Right hindlimb (tissue), 1 donor: ENCODE data around the gene FGF9.

Experiments
- DNase-seq: peaks from one replicate; pipeline ENCODE4 v3.0.0-alpha.2; 2018

Gene FGF9

GRCh38 chr13:21670883-21671619 is at the start of gene FGF9:
Gene FGF9, plus strand, starts transcription at chr13:21671073. Its CDS starts 840 bp downstream, at chr13:21671913.
- peak; percentile 83 for DNase-seq

DNA sequence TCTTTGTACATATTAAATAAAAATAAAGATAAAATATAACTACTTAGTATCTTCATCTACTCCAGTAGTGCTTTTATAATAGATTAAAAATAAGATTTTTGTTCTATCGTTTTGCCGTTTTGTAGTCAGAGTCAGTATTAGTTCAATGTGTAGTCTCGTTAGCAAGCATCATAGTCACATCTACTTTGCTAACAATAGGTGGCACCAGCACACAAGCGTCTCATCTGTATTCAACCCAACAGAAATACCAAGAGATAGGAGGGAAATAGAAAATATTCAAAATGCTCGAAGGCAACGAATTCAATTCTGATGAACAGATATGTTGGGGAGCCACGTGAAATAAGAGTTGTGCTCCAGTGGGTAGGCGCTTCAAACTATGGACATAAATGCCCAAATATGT is 45.5 kb upstream of the FGF9 start:
- DNase-seq, result no peak

DNA sequence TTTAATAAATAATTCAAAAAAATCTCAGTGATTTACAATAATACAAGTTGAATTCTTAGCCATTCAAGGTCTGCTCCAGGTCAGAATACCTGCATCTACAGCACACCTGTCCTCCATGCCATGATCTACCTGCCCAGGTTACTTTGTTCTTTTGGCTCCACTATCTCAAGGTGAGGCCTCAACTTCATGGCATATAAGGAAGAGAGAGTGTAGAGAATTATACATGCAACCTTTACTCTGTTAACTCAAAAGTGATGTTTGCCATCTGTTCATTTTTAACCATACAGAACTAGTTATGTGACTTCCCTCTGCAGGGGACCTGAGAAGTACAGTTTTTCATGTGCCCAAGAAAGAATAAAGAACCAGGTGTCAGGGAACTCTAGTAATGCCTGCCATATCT is 38.7 kb upstream of the FGF9 start:
- no peak for DNase-seq

- DNase-seq, result no peak
These were observed 34.2 kb upstream of the FGF9 start for GRCh38 chr13:21636656-21637055.

- no peak for DNase-seq
These were observed 33.6 kb upstream of the FGF9 start for GRCh38 chr13:21637296-21637695.

DNA sequence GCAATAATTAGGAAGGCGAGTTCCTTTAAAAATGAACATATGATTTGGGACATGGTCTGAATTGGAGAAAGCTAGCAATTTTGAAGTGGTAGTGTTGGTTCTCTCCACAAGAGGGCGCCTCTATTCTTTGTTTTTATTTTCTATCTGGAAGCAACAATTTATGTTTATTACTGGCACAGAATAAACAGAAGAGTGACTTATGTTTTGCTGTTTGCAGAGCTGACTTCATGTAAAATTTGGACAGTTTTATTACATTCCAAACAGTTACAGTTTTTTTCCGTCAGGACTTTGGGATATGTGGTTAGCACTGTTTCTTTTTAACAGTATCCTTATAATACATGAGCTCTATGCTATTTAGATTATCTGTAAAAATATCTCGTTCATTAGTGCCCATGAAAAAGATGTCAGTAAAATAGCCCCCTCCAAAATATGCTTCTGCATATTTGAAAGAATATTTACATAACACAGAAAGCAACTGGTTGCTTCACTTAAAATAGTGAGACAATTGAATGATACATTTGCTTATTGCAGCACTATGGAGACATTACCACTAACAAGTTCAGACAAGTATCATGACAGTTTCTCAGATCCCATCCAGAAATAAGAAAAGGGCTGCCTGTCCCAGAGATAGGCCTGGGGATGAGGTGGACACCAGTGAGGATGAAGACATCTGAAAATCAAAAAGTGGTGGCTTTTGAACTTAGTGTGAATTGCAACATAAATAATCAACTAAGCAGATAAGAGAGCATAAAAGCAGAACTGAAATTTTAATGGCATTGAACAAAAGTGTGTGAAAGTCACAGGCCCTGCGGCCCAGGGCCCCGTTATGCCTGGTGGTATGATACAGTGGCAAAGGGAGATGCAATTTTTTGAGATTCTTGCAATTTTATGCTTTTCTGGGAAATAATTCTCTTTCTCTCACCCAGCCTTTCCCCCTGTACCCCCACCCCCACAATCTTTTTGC is 32.3 kb upstream of the FGF9 start:
- no peak for DNase-seq

- DNase-seq, result no peak
These were observed 31.3 kb upstream of the FGF9 start for GRCh38 chr13:21639561-21639960.

GRCh38 chr13:21641629-21642028 is 29.2 kb upstream of the FGF9 start:
- no peak for DNase-seq

- no peak for DNase-seq
These were observed 13.3 kb upstream of the FGF9 start for GRCh38 chr13:21657538-21657937.

GRCh38 chr13:21659087-21659486 is 11.8 kb upstream of the FGF9 start:
- no peak for DNase-seq

GRCh38 chr13:21661097-21661909 is 9.6 kb upstream of the FGF9 start:
- DNase-seq, result no peak

DNA sequence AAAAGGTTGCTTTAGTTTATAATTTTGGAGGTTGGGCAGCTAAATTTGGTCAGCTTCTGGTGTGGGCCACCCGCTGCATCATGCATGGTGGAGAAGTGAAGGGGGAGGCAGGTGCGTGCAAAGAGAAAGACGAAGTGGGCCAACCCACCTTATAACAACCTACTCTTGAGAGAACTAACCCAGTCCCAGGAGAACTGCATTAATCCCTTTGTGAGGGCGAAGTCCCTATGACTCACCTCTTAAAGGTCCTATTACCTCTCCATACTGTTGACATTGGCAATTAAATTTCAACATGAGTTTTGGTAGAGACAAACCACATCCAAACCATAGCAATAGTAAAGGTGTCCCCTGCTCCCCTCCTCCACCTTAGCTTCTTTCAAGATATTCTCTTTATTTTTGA is 7.7 kb upstream of the FGF9 start:
- no peak for DNase-seq

DNA sequence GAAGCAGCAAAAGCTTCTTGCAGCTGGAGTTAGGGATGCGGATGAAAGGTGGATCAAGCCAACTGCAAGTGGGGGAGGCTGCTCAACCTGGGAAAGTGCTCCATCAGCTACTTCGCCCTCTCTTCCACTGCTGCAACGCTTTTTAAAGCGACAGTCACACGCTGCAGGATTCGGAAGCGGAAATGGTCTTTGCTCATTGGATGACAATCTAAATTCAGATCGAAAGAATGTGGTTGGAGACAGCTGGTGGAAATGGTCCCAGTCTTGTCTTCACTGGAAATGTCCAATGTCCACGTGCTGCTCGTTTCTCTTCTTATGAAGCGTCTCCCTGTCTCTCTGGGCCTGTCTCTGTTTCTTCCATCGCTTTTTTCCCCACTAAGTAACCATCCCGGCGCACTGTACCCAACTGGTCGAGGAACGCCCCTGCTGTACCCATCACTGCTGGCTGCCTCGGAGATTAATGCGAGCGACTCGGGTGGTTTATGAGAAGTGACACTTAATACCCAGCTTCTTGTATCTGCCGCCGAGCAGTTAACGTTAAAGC is 2.1 kb upstream of the FGF9 start:
- DNase-seq, result no peak

DNA sequence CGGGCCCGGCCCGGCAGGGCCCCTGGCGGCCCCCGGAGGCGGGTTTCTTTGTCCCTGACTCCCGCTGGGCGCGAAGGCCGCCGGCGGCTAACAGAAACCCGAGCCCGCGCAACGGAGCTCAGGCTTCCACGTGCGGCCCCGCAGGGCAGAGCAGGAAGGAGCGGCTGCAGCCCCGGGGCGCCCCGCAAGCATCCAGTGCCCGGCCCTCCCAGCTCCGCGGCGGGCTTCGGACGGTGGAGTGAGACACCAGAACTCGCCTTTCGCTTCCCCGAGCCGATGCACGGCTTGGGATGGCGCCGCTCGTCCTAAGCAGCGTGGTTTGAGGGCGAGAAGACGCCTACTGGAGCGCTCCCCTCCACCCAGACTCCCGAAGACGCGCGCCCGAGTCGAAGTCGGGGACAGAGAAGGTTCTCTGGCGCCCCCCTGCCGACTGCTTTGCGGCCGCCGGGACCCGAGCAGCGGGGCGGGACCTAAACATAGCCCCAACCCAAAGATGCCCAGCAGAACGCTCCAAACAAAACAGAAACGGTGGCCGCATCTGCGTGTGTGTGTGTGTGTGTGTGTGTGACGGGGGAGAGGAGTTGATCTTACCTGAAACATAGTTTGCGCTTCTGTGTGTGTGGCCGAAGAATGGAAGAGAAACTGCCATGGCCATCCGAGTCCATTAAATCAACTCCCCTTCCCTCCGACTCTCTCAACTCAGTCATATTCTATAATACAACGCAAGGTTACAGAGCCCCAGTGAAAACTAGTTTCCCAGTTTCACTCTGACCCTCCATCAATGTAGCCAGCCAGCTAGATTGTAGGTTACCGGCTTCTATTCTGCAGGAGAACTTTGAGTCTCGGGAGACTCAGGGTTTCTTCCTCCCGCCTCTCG is 629 bp upstream of the FGF9 start:
- DNase-seq, result peak; percentile 83

DNA sequence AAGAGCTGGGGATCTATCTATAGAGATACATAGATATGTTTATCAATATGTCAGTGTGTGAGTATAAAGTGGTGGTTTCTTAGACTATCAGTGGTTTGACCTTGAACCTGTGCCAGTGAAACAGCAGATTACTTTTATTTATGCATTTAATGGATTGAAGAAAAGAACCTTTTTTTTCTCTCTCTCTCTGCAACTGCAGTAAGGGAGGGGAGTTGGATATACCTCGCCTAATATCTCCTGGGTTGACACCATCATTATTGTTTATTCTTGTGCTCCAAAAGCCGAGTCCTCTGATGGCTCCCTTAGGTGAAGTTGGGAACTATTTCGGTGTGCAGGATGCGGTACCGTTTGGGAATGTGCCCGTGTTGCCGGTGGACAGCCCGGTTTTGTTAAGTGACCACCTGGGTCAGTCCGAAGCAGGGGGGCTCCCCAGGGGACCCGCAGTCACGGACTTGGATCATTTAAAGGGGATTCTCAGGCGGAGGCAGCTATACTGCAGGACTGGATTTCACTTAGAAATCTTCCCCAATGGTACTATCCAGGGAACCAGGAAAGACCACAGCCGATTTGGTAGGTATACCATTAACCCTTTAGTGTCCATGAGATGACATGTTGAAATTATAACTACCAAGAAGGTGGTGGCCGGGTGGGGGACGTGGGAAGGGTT is 880 bp downstream of the FGF9 start:
- DNase-seq, result no peak

GRCh38 chr13:21672287-21672680 is 1.4 kb downstream of the FGF9 start:
- DNase-seq, result no peak

GRCh38 chr13:21672796-21673538 is 2.1 kb downstream of the FGF9 start:
- DNase-seq, result no peak

DNA sequence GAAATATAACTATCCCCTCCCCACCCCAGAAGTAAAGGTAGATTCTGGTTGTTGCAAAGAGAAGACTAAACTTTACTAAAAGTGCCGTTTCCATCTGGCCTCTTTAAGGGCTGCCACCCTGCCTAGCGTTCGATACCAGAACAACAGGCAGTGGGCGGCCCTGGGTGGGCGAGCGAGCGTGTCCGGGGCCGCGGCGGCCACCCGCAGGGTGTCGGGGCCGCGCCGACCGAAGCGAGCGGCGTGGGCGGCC is 2.6 kb downstream of the FGF9 start:
- DNase-seq, result no peak

GRCh38 chr13:21673789-21674489 is 3.1 kb downstream of the FGF9 start:
- DNase-seq, result peak; percentile 62

- DNase-seq, result peak; percentile 45
These were observed 3.7 kb downstream of the FGF9 start for GRCh38 chr13:21674490-21675009.
